NCI-H460 (cell line): ENCODE measurements around the gene AAK1. TPM values are rescaled to one million over a fixed set of nuclear protein-coding genes. Genes with fewer than 3 reads are reported as not detected.

Source experiments
- DNase-seq: peaks from one replicate; pipeline ENCODE4 v3.0.0-alpha.2; 2016; ENCODE audit warnings: low read depth; ENCODE audit errors: extremely low read depth
- total RNA-seq: library from RNA; depleted of rRNA; stranded (reverse); fragments of >200 nt; shearing (Covaris generic); gene quantifications from 2 replicates; pipeline ENCODE4 v1.2.3, GENCODE V29; 2014

The AAK1 gene
- total RNA-seq, 1 experiment from 2014 or later: 37.7 TPM

DNA sequence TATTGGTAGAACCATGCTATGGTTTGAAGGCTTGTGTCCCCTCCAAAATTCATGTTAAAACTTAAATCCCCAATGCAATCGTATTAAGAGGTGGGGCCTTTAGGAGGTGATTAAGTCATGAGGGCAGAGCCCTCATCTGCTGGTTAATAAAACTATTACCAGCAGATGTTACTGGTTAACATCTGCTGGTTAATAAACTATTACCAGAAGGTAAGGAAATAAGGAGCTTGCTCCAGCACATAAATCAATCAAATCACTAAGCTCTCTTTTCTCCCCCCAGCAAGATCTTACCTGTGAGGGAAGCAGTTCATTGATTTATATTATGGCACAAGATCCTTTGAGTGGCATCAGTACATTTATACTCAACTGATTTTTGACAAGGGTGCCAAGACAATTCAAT lies 96.9 kb downstream of the AAK1 start:
- no peak for DNase-seq

DNA sequence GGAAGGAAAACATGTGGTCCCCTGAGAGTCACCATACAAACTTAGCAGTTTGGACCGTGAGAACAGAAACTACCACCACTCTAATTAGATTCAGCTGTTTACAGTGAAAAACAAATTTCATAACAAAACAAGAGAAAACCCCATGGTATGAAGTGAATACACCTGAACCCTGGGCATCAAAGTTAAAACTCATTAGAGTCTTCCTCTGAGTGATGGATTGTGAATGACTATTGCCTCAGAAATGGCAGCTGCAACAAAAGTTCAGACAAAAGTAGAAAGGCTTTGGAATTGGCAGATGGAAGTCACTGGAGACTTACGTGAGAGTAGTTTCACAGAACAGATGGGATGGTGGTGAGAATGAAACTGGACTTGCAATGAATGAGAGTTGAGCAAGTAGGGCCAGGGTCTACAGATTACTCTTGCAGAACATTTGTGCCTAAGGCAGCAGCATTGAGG lies 98.0 kb downstream of the AAK1 start:
- no peak for DNase-seq

DNA sequence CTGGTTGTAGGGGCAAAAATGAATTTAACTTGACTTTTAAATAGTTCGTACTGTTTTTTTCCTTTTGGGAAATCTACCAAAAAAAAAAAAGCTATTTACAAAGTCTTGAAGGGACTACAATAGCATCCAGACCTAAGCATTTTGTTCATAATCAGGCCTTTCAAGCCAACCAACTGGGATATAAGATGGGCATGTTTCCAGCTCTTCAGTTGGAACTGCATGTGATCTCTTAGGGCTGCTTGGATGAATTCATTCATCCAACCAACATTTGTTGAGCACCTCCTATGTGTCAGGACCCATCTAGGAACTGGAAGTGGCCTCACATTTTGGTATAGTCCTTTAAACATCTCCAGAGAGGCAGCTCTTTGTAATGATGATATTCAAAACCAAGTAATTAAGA lies 98.6 kb downstream of the AAK1 start:
- DNase-seq: no peak

DNA sequence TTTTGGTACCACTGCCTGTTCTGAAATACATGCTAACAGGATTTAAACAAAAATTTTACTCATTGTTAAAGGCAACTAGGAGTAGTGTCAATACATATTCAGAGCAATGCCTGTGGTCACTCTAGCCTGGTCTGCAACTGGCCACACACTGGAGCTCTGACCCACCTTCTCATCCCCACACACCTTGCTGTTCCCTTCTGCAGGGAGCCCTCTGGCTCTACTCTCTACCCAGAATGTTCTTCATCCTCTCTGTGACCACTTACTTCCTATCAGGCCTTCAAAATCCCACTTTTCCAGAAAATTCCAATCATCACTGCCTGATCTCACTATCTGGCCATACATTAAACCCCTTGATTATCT lies 104.0 kb downstream of the AAK1 start:
- no peak for DNase-seq

DNA sequence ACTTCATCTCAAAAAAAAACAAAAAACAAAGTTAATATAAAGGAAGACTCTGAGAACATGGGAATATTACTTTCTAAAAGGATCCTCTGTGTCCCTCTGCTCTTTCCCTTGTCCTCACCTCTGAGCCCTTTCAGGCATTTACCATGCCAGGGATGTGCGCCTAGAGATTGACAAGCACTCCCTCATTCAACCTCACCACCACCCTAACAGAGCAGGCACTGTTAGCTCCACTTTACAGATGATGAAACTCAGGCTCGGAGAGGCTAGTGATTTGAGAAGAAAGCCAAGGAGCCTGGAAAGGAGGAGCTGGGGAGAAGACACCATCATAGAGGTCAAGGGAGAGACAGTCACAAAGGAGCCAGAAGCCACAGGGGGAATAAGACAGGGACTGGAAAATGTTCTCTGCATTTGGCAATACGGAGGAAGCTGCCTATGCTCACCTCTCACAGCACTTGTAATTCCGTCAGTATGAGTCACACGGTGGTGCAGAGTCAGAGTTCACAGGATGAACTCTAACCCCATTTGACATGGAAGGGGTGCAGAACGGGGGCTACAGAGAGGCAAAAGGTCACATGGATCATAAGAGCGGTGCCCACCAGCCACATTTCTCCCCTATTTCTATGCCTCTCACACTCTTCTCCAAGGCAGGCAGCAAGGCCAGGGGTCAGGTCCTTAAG lies 104.5 kb downstream of the AAK1 start:
- DNase-seq: no peak

DNA sequence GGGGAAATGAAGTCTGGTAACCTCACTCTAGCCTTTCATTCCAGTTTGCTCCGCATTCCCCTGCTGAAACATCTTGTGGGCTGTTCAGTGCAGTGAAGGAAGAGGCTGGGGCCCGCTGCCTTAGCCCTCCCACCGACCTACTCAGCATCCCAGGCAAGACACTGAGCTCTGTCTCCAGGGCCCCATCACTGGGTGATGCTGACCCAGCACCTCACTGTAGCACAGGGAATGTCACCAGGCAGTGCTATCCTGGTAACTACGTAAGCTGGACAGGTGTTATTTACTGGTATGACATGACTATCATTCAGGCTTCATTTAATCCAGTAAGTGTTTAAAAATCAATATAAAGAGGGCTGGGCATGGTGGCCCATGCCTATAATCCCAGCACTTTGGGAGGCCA lies 105.3 kb downstream of the AAK1 start:
- no peak for DNase-seq

DNA sequence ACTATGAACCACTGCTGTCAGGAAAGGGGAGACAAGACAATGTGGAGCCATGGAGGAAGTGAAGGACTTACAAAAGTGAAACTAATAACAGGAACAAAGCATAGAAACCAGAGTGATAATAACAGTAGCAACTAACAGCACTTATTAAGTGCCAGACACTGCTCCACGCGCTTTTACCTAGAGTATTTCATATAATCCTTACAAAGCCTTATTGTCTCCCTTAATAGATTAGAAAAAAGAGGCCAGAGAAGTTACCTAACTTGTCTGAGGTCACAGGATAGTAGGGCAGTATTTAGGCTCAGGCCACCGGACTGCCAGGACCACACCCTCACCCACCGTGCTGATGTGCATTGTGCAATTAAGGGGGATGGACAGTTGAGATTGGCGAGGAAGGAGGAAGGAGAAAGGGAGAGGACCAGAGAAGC lies 107.7 kb downstream of the AAK1 start:
- DNase-seq: no peak

DNA sequence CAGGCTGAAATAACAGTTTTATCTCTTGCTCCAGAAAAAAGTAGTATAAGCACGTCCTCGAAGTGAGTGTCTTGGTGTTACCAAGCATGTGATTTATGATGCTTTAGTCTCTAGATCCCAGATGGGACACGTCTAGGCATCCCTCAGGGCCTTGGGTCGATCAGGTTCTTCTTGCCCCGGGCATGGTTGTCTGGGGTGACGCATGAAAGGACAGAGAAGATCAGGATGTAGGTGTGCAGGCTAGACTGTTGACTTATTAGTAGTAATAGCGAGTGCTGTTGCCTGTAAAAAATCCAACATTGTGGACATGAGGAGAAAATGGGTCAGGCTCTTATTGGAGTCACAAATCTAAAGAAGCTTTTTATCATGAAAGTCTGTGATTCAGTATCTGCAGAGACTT lies 112.4 kb downstream of the AAK1 start:
- DNase-seq: no peak

DNA sequence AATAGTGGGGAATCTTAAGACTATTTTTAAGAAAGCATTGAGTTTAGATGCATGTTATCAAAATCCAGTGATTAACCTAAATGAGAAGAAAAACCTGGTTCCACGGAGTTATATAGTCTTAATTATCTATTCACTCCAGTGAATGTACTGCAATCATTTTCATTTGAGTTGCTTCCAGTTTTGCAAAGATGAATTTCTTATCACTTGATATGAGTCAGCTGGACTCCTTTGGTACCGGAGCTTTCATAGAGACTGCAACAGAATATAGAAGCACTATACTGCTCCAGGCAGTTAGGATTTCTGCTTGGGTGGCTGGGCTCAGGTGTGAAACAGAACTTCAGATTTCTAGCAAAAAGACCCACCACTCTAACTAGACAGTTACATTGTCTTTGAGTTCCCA lies 114.1 kb downstream of the AAK1 start:
- DNase-seq: no peak

DNA sequence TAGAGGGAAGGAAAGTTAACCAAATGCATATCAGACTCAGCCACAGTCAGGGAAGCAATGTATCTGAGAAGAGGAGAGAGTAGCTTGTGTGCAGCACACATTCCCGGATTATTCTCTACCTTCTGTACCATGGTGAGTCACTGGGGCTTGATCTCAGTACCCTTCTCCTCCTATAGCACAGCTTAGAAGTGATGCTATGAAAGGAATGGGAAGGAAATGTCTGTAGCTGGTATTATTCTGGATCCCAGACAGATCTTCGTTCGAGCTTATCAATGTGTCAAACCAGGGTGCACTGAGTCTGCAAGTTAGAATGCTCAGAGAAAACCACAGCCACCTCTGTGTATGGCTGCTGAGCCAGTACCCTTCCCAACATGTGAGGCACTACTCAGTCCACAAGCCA lies 118.3 kb downstream of the AAK1 start:
- no peak for DNase-seq

DNA sequence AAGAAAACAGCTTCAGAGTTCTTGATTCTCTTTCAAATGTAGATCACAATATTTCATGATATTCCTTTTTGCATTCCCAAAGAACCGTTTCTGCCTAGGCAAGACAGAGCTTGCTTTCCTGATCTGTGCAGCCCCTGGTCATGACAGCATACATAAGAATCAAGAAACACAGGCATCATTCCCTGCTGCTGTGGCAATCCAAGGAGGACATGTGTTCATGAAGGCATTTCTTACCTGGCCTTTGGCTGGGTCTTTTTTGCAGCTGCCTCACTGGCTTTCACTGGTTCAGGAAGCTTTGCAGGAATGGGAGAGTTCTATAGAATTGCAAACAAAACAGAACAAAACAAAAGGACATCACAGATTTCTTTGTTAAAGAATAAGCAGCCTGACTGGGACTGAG lies 118.7 kb downstream of the AAK1 start:
- no peak for DNase-seq

DNA sequence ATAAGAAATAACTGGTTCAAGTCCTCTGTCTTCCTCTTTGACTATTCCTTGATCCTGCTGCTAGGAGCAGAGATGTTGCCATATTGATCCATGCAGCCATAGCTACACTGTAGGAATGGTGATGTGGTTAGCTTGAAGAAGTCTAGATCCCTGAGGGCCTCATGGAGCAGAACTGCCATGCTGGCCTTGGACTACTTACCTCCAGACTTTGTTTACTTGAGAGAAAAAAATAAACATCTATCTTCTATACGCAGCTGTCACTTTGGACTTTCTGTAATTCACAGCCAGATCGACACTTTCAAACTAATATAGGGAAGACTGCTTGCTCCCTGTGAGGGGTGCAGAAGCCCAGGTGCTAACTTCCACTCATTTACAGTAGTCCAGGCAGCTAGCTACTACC lies 121.8 kb downstream of the AAK1 start:
- DNase-seq: no peak

DNA sequence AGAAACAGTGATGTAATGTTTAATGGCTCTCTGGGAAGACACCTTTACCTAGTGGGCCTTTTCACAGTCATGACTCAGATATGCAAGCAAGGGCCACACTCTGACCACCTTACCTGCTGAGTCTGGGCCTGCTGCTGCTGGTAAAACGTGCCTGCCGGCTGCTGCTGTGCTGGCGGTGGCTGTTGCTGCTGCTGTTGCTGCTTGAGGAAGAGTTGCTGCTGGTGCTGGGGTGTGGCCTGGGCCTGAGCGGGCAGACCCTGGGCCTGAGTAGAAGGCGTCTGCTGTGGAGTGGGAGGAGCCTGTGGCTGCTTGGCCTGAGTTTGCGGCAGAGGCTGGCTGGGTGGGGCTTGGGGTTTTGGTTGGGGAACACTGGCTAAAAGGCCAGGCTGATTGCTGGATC lies 124.7 kb downstream of the AAK1 start:
- DNase-seq: no peak

DNA sequence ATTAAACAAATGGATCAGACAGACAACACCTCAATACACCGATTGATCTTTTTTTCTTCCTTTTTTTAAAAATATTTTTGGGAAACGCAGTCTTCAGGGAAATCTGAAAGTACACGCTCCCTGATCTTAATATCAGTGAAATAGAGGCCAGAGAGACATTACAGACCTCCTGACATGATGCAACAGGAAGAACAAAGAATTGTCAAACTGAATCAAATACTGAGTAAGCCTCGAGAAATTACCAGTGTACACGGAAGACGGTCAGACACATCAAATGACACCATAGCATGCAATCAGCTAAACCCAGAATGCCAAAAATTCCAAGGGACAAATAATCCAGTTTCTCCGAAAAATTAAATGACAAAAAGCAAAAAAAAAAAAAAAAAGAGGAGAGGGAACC lies 126.1 kb downstream of the AAK1 start:
- DNase-seq: no peak

DNA sequence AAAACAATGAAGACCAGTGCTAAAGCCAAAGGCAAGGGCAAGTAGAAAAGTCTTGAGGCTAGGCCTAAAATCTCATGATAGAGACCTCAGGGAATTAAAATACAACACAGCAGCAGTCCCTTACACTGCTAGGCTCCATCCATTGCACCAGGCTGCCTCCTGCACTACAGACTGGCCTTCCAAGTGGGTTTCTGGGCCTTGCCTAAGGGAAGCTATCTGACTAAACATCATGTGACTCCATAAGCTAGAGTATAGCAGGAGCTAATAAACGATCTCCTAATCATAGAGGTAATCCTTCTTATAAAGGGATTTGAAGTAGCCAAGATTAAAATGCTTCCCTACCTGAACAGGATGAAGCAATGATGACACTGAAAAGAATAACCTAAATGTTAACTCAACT lies 128.7 kb downstream of the AAK1 start:
- no peak for DNase-seq

DNA sequence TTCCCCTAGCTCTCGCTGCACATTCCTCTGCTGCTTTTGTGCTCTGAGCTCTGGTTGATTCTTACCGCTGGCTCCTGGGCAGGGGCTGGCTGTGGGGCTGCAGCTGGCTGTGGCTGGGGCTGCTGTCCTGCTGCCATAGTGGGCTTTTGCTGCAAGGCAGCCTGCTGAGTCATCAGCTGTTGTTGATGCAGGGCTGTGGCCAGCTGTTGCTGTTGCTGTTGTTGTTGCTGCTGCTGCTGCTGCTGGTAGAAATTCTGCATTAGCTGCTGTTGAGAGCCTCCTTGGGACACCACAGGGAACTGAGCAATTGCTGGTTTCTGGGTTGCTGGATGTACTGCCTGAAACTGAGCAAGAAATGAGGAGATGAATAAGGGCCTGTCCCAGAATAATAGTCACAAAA lies 129.1 kb downstream of the AAK1 start:
- DNase-seq: no peak

DNA sequence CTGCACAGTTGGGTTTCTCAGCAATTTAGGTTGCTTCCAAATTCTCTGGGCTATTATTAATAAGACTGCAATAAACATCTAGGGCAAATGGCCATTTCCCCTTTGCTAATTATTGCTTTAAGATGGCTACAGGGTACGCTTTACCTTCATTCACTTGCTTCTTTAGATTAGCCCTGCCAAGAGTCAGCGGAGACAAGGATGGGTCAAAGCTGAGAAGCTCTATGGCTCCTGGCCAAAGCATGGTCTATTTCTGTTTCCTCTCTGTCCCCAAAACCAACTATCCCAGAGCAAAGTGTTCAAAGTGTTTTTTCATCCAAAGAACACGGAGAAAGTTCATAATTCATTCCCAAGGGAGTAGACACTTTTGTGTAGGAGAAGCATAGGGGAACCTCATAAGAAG lies 131.1 kb downstream of the AAK1 start:
- no peak for DNase-seq

DNA sequence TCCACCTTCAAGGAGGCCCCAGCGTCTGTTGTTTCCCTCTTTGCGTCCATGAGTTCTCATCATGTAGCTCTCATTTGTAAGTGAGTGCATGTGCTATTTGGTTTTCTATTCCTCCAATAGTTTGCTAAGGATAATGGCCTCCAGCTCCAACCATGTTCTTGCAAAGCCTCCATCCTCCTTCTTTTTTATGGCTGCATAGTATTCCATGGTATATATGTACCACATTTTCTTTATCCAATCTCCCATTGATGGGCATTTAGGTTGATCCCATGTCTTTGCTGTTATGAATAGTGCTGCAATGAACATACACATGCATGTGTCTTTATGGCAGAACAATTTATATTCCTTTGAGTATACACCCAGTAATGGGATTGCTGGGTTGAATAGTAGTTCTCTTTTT lies 133.3 kb downstream of the AAK1 start:
- DNase-seq: no peak

DNA sequence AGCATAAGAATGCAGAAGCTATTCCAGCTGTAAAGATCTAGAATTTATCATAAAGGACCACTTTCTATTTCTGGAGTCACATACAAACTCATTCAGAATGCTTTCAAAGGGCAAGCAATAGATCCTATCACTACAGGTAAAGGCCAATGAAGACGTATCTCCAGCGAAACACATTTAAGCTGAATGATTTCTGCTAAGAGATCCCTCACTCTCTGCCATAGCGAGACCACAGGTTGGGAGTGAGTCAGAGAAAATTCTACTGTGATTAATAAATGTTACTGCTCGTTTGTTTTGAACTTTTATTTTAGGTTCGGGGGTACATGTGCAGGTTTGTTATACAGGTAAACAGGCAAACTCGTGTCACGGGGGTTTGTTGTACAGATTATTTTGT lies 133.8 kb downstream of the AAK1 start:
- DNase-seq: no peak

DNA sequence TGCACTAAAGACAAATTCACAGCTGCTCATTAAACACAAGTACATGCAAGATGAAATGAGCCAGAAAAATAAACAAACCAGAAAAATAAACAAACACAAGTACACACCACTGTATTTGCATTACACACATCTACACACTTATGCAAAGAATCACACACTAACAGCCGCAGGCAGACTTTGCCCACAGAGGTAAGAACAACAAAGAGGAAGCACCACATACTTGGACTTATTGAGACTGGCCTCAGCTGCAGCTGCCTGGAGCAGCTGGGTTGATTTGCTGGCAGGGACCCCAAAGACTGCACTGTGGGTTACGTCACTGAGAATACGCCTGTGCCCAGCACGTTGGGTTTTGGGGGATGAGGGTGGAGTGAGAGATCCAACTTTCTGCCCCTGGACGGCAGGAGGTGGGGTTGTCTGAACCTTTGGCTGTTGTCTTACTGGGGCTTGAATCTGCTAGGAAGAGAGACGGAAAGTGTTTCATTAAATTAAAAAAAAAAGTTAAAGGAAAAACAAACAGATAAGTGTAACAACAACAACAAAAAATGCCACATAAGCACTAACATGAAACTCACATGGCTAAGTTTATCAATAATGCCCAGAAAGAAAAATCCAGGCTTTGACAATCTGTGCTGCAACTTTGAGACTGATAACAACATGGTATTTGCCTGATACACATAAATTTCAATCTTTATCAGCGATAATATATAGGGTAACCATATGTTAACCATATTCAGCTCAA lies 134.4 kb downstream of the AAK1 start:
- DNase-seq: no peak

DNA sequence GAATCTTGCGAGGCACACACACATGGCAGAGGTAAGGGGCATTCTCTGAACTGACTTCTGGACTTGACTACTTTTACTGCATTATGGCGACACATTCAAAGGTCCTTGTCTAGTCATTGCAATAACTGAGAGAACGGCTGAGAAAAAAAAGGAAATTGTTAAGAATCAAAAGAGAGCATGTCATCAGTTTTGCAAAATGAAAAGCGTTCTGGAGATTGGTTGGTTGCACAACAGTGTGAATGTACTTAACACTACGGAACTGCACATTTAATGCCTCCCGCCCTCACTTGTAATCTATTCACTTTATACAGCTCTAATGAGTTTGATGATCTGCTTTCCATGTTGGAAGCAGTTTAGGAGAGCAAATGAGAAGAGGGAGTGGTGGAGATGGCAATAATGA lies 137.8 kb downstream of the AAK1 start:
- DNase-seq: no peak

DNA sequence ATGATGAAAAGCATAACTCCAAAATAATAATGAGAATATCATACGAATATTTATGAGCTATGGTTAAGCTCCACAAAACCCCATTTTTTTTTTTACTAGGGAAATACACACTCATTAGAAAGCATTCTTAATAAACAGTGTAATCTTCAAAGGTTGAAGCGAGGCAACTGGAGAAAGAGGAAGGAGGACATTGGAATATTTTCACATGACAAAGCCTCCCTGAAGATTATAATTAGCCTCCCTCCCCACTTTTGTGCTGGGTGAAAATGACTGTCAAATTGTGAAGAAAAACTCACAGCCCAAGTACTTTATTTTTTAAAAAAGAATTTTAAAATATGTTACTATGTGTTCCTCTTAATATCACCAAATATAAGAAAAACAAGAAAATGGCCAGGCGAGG lies 142.2 kb downstream of the AAK1 start:
- no peak for DNase-seq

DNA sequence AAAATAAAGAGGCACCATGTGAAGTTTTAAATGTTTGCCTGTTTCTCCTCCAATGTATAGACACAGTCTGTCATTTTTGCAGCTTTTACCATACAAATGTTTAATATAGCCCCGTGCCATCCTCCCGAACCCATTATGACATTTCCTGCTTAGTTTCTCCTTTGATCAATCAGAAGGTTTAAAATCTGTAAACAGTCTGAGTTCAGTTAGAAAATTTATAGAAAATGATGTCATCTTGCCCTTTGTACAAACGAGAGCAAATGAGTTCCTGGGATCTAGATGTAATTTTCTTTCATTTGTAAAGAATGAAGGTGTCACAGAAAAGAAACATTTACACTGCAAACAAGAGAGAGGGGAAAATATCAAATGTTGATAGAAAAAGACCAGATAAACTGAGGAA lies 143.6 kb downstream of the AAK1 start:
- DNase-seq: no peak
